IPS DF 4.7 (cell line): Measurements from ENCODE around the gene MIS18A.
A peak's percentile ranks its signal among the peaks of the same experiment; 100 is the strongest.
"Not testable (repeated sequence)": the region's sequence is repeated elsewhere in the genome, so short reads cannot be mapped to it uniquely, and the experiment has no call there.

Experiments used
- DNase-seq: peaks from one replicate; pipeline ENCODE4 v3.0.0-alpha.2; 2013; ENCODE audit warnings: low spot score; ENCODE audit errors: extremely low read depth

Gene MIS18A

GRCh38 chr21:32278518-32279376 lies at the start of gene MIS18A:
MIS18A (minus strand) TSS chr21:32279049; CDS start chr21:32279014, 35 bp downstream.
- DNase-seq: peak; percentile 46

GRCh38 chr21:32328595-32328994 lies 49.7 kb upstream of the MIS18A start:
- DNase-seq: no peak

GRCh38 chr21:32325706-32326105 lies 46.9 kb upstream of the MIS18A start:
- DNase-seq: no peak

GRCh38 chr21:32322676-32323075 lies 43.8 kb upstream of the MIS18A start:
- no peak for DNase-seq

GRCh38 chr21:32322103-32322502 lies 43.3 kb upstream of the MIS18A start:
- DNase-seq: no peak

GRCh38 chr21:32321480-32321879 lies 42.6 kb upstream of the MIS18A start:
- DNase-seq: no peak

GRCh38 chr21:32320726-32321125 lies 41.9 kb upstream of the MIS18A start:
- no peak for DNase-seq

GRCh38 chr21:32320059-32320458 lies 41.2 kb upstream of the MIS18A start:
- no peak for DNase-seq

- DNase-seq: no peak
These were observed 40.2 kb upstream of the MIS18A start for GRCh38 chr21:32319012-32319411.

- no peak for DNase-seq
These were observed 38.9 kb upstream of the MIS18A start for GRCh38 chr21:32317726-32318125.

- DNase-seq: no peak
These were observed 37.7 kb upstream of the MIS18A start for GRCh38 chr21:32316361-32317215.

- no peak for DNase-seq
These were observed 36.8 kb upstream of the MIS18A start for GRCh38 chr21:32315511-32316281.

- no peak for DNase-seq
These were observed 36.0 kb upstream of the MIS18A start for GRCh38 chr21:32314806-32315205.

GRCh38 chr21:32312976-32313375 lies 34.1 kb upstream of the MIS18A start:
- DNase-seq: no peak

- DNase-seq: no peak
These were observed 33.5 kb upstream of the MIS18A start for GRCh38 chr21:32312326-32312725.

GRCh38 chr21:32311621-32312020 lies 32.8 kb upstream of the MIS18A start:
- no peak for DNase-seq

- not testable (repeated sequence) for DNase-seq
These were observed 32.1 kb upstream of the MIS18A start for GRCh38 chr21:32310976-32311375.

GRCh38 chr21:32309906-32310460 lies 31.1 kb upstream of the MIS18A start:
- DNase-seq: no peak

GRCh38 chr21:32308696-32309095 lies 29.8 kb upstream of the MIS18A start:
- DNase-seq: no peak

GRCh38 chr21:32307706-32308105 lies 28.9 kb upstream of the MIS18A start:
- DNase-seq: no peak
